Kidney (tissue), 14 donors: ENCODE results near the gene EHF. TPM values are rescaled to one million over a fixed set of nuclear protein-coding genes. Genes with fewer than 3 reads are reported as not detected.

Experiments used
- DNase-seq, 5 donors: peaks; one replicate each; pipeline ENCODE4 v3.0.0-alpha.2; 2013 to 2020
- FAIRE-seq: peaks from 2 replicates; lab custom pipeline; 2012; peaks lifted over from hg19 to GRCh38; lab: Jason Lieb, UNC
- H3K27ac ChIP-seq, 2 donors: one replicate each; pipeline ENCODE4 v1.7.0; 2013; ENCODE audit warnings: low read depth in 2 of 2, low read length in 2 of 2, inconsistent platforms in 1 of 2
- H3K27me3 ChIP-seq: one replicate; pipeline ENCODE4 v1.7.1; 2013; ENCODE audit warnings: low read length, inconsistent platforms; ENCODE audit not compliant: control insufficient read depth, insufficient read depth
- H3K36me3 ChIP-seq, 3 donors: one replicate each; pipeline versions ENCODE4 v1.7.0 to v1.7.1; 2013; ENCODE audit warnings: low read length in 3 of 3, control low read depth in 1 of 3, inconsistent platforms in 1 of 3; ENCODE audit not compliant: insufficient read depth in 3 of 3, control insufficient read depth in 2 of 3
- H3K4me1 ChIP-seq, 3 donors: one replicate each; pipeline versions ENCODE4 v1.7.0 to v1.7.1; 2013; ENCODE audit warnings: low read length in 3 of 3, inconsistent platforms in 1 of 3, low read depth in 1 of 3; ENCODE audit not compliant: control insufficient read depth in 2 of 3, insufficient read depth in 2 of 3
- H3K4me3 ChIP-seq, 3 donors: one replicate each; pipeline versions ENCODE4 v1.7.0 to v1.8.1; 2013; ENCODE audit warnings: low read length in 3 of 3, control low read depth in 1 of 3, inconsistent platforms in 1 of 3
- H3K9ac ChIP-seq, 3 donors: one replicate each; pipeline versions ENCODE4 v1.7.0 to v1.7.1; 2013; ENCODE audit warnings: low read length in 3 of 3, control low read depth in 1 of 3, inconsistent platforms in 1 of 3
- H3K9me3 ChIP-seq, 3 donors: one replicate each; pipeline versions ENCODE4 v1.7.0 to v1.7.1; 2013; ENCODE audit warnings: low read length in 3 of 3, control low read depth in 1 of 3, inconsistent platforms in 1 of 3; ENCODE audit not compliant: control insufficient read depth in 2 of 3, insufficient read depth in 1 of 3
- CTCF ChIP-seq: IDR thresholded peaks from 3 replicates; pipeline ENCODE4 v1.5.1; 2012; ENCODE audit warnings: mild to moderate bottlenecking, moderate library complexity, borderline replicate concordance; ENCODE audit not compliant: insufficient read depth; ENCODE audit errors: extremely low read depth
- intact Hi-C: fragments of 100-400 bp; cut with DNase I; formaldehyde crosslinking; loops from one replicate; pipeline ENCODE4 v1.11.1; 2022
- polyA plus RNA-seq: library from polyadenylated mRNA; stranded (reverse); fragments of 350-450 nt; fragmentation: Illumina TruSeq; extraction: RNeasy Lipid Tissue Mini Kit (QIAGEN cat#74804); gene quantifications from one replicate; pipeline ENCODE4 v1.2.3, GENCODE V29; 2014; ENCODE audit warnings: low read depth, low replicate concordance; ENCODE audit not compliant: insufficient read depth
- total RNA-seq: library from RNA; stranded (reverse); fragmentation: NEBNext Ultra II Directional; extraction: Animal tissue kit (Norgen Biotek cat#: 25700); gene quantifications from one replicate; pipeline ENCODE4 v1.2.1, GENCODE V29; 2021
- donor health status: control.
- donor health status: control.
- donor health status: control.
- donor health status: control.
- donor health status: control.
- donor health status: DM: yes; HTN: yes; CAD: no.
- donor health status: Normal renal cell carcinoma (clear cell type).

Gene EHF
- total and polyA plus RNA-seq, 2 donors from 2014 or later, result 4.7 to 65.5 TPM

GRCh38 chr11:34639545-34639944 is 18.7 kb downstream of the EHF start:
- FAIRE-seq (no peak), DNase-seq (no peak)
- H3K36me3 ChIP-seq, result no peaks in the 10 kb centered on the region
- H3K27me3 ChIP-seq, result no peaks in the 10 kb centered on the region
- H3K4me3 ChIP-seq, result no peak overlapping the region
- intact Hi-C loops, result no loop called here
- no peak for TF ChIP-seq CTCF
- no peaks in the 10 kb centered on the region for H3K9me3 ChIP-seq
- no peak overlapping the region for H3K9ac ChIP-seq
- peaks cover 0 to 12% (median 0%) of the 10 kb centered on the region in 3 donors for H3K4me1 ChIP-seq
- peak overlapping the region in 1 of 2 donors; percentile 51 for H3K27ac ChIP-seq

- H3K9ac ChIP-seq, result peak overlapping the region in 1 of 3 donors; percentile 31
- H3K27me3 ChIP-seq, result no peaks in the 10 kb centered on the region
- DNase-seq (peak; percentile 65 to 86 (median 74)), FAIRE-seq (no peak)
- no peak for TF ChIP-seq CTCF
- H3K4me3 ChIP-seq, result no peak overlapping the region
- H3K27ac ChIP-seq, result peak overlapping the region; percentile 55 to 65
- peaks cover 0 to 12% (median 0%) of the 10 kb centered on the region in 3 donors for H3K4me1 ChIP-seq
- no peaks in the 10 kb centered on the region for H3K9me3 ChIP-seq
- intact Hi-C loops, result no loop called here
- no peaks in the 10 kb centered on the region for H3K36me3 ChIP-seq
Observed at GRCh38 chr11:34640050-34640923, 19.4 kb downstream of the EHF start.

- no peak for DNase-seq
- no peaks in the 10 kb centered on the region for H3K36me3 ChIP-seq
- H3K4me3 ChIP-seq, result no peak overlapping the region
- peak overlapping the region; percentile 55 to 65 for H3K27ac ChIP-seq
- H3K4me1 ChIP-seq, result peaks cover 0 to 12% (median 0%) of the 10 kb centered on the region in 3 donors
- no peaks in the 10 kb centered on the region for H3K27me3 ChIP-seq
- FAIRE-seq, result no peak
- peak overlapping the region in 1 of 3 donors; percentile 31 for H3K9ac ChIP-seq
- intact Hi-C loops, result no loop called here
- TF ChIP-seq CTCF, result no peak
- H3K9me3 ChIP-seq, result no peaks in the 10 kb centered on the region
Observed at GRCh38 chr11:34640924-34641275, 20.0 kb downstream of the EHF start.
